Fibroblast of the aortic adventitia (primary cell): ENCODE results near the gene SLC37A1. TPM values are rescaled to one million over a fixed set of nuclear protein-coding genes. Genes with fewer than 3 reads are reported as not detected.

Source experiments
- DNase-seq: peaks from one replicate; pipeline ENCODE4 v3.0.0-alpha.2; 2010; ENCODE audit warnings: low read depth
- H3K4me3 ChIP-seq: 2 replicates; pipeline ENCODE4 v1.5.1; 2011; ENCODE audit warnings: low read depth, mild to moderate bottlenecking, control low read depth, low read length, moderate library complexity
- CTCF ChIP-seq: IDR thresholded peaks from 2 replicates; pipeline ENCODE4 v1.5.1; 2011; ENCODE audit warnings: mild to moderate bottlenecking, low read length, control low read depth, inconsistent platforms; ENCODE audit not compliant: insufficient read depth
- total RNA-seq: library from RNA; depleted of rRNA; stranded (reverse); fragments of >200 nt; gene quantifications from 2 replicates; pipeline ENCODE4 v1.2.3, GENCODE V29; 2012; ENCODE audit warnings: low replicate concordance

SLC37A1 gene
- total RNA-seq, 1 donor: 0.27 TPM

- no peak for DNase-seq
- no peak overlapping the region for H3K4me3 ChIP-seq
- no peak for TF ChIP-seq CTCF
Measured at GRCh38 chr21:42474043-42474831, 39.4 kb upstream of the SLC37A1 start.

DNA sequence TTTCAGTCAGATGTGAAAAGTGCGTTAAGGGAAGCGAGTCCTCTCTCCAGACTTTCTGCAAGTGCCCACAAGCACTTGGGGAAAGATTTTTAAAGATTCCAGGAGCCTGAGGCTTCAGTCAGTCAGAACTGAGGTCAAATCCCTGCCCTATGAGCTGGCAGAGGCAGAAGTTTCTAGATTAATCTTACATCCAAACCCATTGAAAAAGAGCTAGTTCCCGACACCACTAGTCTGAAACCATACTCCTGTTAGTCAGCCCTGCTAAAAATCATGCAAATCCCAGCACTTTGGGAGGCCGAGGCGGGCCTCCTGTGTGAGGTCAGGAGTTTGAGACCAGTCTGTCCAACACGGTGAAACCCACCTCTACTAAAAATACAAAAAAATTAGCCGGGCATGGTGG is 38.6 kb upstream of the SLC37A1 start:
- no peak for DNase-seq
- H3K4me3 ChIP-seq: no peak overlapping the region
- TF ChIP-seq CTCF: no peak

DNA sequence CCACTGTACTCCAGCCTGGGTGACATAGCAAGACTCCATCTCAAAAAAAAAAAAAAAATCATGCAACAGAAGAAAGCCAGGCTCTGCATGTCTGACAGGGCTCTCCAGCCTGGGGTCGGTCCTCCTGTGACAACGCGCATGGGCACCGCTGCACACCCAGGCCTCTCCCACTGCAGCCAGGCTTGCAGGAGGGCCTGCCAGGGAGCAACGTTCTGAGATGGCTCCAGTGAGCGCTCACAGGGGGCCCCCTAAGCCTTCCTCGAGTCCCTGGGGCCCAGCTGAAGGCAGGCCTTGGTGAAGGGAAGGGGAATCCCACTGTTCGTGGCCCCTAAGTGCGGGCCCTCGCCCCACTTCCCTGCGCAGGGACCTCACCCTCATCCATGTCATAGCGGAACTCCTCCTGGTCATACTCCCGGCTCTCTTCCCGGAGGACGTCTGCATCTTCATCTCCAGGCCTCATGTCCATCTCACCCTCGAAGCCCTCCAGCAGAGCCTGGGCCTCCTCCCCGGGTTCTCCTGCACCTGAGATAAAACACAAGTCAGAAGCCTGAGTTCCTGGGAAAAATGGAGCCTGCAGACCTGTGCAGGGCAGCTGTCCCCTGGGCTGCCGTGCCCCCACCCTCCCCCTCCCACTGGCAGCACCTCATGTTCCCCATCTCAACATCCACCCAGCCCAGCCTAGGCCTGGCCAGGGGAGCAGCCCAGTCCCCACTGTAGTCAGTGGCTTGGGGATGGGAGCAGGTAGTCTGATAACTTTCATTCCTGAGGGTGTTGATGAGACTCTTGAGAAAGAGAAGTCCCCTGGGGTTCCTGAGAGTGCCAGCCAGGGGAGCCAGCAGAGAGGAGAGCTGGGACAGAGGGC is 37.9 kb upstream of the SLC37A1 start:
- no peak for TF ChIP-seq CTCF
- DNase-seq: no peak

DNA sequence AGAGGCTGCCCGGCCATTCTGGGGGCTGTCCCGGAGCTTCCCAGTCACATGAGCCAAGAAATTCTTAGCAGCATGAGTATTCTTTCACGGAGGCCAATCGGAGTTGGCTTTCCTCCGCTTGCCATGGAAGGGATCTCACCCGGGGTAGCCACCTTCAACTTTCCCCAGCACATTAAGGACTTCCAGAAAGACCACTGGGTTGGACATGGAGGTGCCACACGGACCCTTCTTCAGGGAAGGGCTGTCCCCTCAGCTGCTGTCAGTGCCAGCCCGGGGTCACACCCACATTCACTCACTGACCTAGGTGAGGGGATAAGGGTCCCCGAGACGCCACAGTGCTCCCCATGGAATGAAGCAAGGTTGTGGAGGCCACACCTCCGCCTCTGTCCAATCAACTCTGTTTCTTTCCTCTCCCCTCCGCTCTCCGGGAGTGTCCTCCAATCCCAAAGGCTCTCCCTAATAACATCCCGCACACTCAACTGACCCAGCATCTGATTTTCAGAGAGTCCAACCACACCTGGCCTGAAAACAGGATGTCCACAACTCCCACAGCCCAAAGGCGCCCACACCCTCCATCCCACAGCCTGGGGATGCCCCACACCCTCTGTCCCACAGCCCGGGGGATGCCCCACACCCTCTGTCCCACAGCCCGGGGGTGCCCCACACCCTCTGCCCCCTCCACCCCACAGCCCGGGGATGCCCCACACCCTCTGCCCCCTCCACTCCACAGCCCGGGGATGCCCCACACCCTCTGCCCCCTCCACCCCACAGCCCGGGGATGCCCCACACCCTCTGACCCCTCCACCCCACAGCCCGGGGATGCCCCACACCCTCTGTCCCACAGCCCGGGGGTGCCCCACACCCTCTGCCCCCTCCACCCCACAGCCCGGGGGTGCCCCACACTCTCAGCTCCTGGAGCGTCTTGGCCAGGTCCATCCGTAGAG is 37.0 kb upstream of the SLC37A1 start:
- DNase-seq: no peak
- H3K4me3 ChIP-seq: no peak overlapping the region
- no peak for TF ChIP-seq CTCF

More for the DNA sequence above, 37.9 kb upstream of the SLC37A1 start:
- no peak overlapping the region for H3K4me3 ChIP-seq

DNA sequence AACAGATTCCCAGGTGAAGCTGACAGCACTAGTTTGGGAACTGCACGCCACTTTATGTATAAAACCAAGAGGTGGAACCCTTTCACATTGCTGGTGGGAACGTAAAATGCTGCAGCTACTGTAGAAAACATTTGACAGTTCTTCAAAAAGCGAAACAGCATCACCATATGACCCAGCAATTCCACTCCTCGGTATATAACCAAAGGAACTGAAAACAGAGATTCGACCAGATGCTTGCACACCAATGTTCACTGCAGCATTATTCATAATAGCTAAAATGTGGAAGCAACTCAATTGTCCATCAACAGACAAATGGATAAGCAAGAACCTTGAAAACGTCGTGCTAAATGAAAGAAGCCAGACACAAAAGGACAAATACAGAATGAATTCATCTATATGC is 35.1 kb upstream of the SLC37A1 start:
- no peak for DNase-seq
- no peak overlapping the region for H3K4me3 ChIP-seq
- no peak for TF ChIP-seq CTCF

- no peak overlapping the region for H3K4me3 ChIP-seq
- no peak for DNase-seq
- no peak for TF ChIP-seq CTCF
Measured at GRCh38 chr21:42479582-42479981, 34.1 kb upstream of the SLC37A1 start.
